Central memory CD8-positive, alpha-beta T cell (primary cell): Measurements from ENCODE around the gene TBC1D14.
"Not testable (repeated sequence)": the region's sequence is repeated elsewhere in the genome, so short reads cannot be mapped to it uniquely, and the experiment has no call there.

Experiments used
- ATAC-seq: fragments of 150-1000 bp; cut with Tn5 transposase; replicated peaks from 2 replicates; pipeline ENCODE4 v1.10.0; 2022; ENCODE audit warnings: mild to moderate bottlenecking, moderate FRiP score, moderate number of reproducible peaks; ENCODE audit not compliant: poor library complexity, severe bottlenecking; ENCODE audit errors: extremely low read depth
- DNase-seq, 2 donors: peaks; one replicate each; pipeline ENCODE4 v3.0.0; 2021; ENCODE audit warnings: low spot score in 2 of 2
- H3K27ac Mint-ChIP-seq: one replicate; pipeline ENCODE4 v1.8.0; 2022; ENCODE audit warnings: low read depth, mild to moderate bottlenecking, moderate library complexity, mixed read lengths
- H3K27me3 Mint-ChIP-seq: one replicate; pipeline ENCODE4 v1.8.0; 2022; ENCODE audit warnings: mixed read lengths
- H3K36me3 Mint-ChIP-seq: one replicate; pipeline ENCODE4 v1.8.0; 2022; ENCODE audit warnings: mild to moderate bottlenecking, moderate library complexity, mixed read lengths; ENCODE audit not compliant: insufficient read depth
- H3K4me1 Mint-ChIP-seq: one replicate; pipeline ENCODE4 v1.8.0; 2022; ENCODE audit warnings: mixed read lengths
- H3K4me3 Mint-ChIP-seq: one replicate; pipeline ENCODE4 v1.8.0; 2022; ENCODE audit warnings: mild to moderate bottlenecking, moderate library complexity, mixed read lengths
- H3K9me3 Mint-ChIP-seq: one replicate; pipeline ENCODE4 v1.8.0; 2022; ENCODE audit warnings: mixed read lengths

Gene TBC1D14

GRCh38 chr4:7073526-7074390 lies 164.1 kb downstream of the TBC1D14 start:
- DNase-seq (no peak), ATAC-seq (no peak)
- Mint-ChIP-seq H3K4me3 (no peak overlapping the region), H3K27me3 (no peaks in the 10 kb centered on the region), H3K9me3 (no peaks in the 10 kb centered on the region), H3K36me3 (peaks cover 3% of the 10 kb centered on the region), H3K27ac (no peak overlapping the region), H3K4me1 (peaks cover 7% of the 10 kb centered on the region)

- ATAC-seq: no peak
- no peaks in the 10 kb centered on the region for H3K27me3 Mint-ChIP-seq
- H3K36me3 Mint-ChIP-seq: peaks cover 3% of the 10 kb centered on the region
- H3K4me1 Mint-ChIP-seq: peaks cover 7% of the 10 kb centered on the region
- no peak overlapping the region for H3K27ac Mint-ChIP-seq
- no peak for DNase-seq
- no peaks in the 10 kb centered on the region for H3K9me3 Mint-ChIP-seq
- no peak overlapping the region for H3K4me3 Mint-ChIP-seq
Measured at GRCh38 chr4:7074426-7074825, 164.8 kb downstream of the TBC1D14 start.

GRCh38 chr4:7075962-7076695 lies 166.5 kb downstream of the TBC1D14 start:
- no peaks in the 10 kb centered on the region for H3K4me1 Mint-ChIP-seq
- ATAC-seq (no peak), DNase-seq (no peak)
- peaks cover 14% of the 10 kb centered on the region for H3K27me3 Mint-ChIP-seq
- no peak overlapping the region for H3K27ac Mint-ChIP-seq
- no peaks in the 10 kb centered on the region for H3K9me3 Mint-ChIP-seq
- H3K4me3 Mint-ChIP-seq: no peak overlapping the region
- H3K36me3 Mint-ChIP-seq: peaks cover 3% of the 10 kb centered on the region

- Mint-ChIP-seq H3K36me3 (peaks cover 3% of the 10 kb centered on the region), H3K4me3 (no peak overlapping the region), H3K9me3 (no peaks in the 10 kb centered on the region), H3K27me3 (peaks cover 20% of the 10 kb centered on the region), H3K27ac (no peak overlapping the region), H3K4me1 (no peaks in the 10 kb centered on the region)
- ATAC-seq (no peak), DNase-seq (no peak)
Measured at GRCh38 chr4:7076696-7077082, 167.1 kb downstream of the TBC1D14 start.

GRCh38 chr4:7077371-7077770 lies 167.7 kb downstream of the TBC1D14 start:
- no peak for DNase-seq
- no peaks in the 10 kb centered on the region for H3K9me3 Mint-ChIP-seq

GRCh38 chr4:7078025-7078424 lies 168.4 kb downstream of the TBC1D14 start:
- DNase-seq (no peak), ATAC-seq (no peak)
- Mint-ChIP-seq H3K27ac (no peak overlapping the region), H3K9me3 (no peaks in the 10 kb centered on the region), H3K36me3 (peaks cover 2% of the 10 kb centered on the region), H3K4me3 (no peak overlapping the region), H3K27me3 (peaks cover 29% of the 10 kb centered on the region), H3K4me1 (no peaks in the 10 kb centered on the region)

More at GRCh38 chr4:7077371-7077770, 167.7 kb downstream of the TBC1D14 start:
- H3K27me3 Mint-ChIP-seq: peaks cover 23% of the 10 kb centered on the region
- H3K27ac Mint-ChIP-seq: no peak overlapping the region
- peaks cover 3% of the 10 kb centered on the region for H3K36me3 Mint-ChIP-seq
- no peak overlapping the region for H3K4me3 Mint-ChIP-seq
- ATAC-seq: no peak
- no peaks in the 10 kb centered on the region for H3K4me1 Mint-ChIP-seq

- not testable (repeated sequence) for H3K4me3 Mint-ChIP-seq, H3K4me1 Mint-ChIP-seq, H3K27ac Mint-ChIP-seq, DNase-seq, H3K9me3 Mint-ChIP-seq, H3K36me3 Mint-ChIP-seq, ATAC-seq
- H3K27me3 Mint-ChIP-seq: peaks cover 44% of the 10 kb centered on the region
Measured at GRCh38 chr4:7079483-7079882, 169.9 kb downstream of the TBC1D14 start.

GRCh38 chr4:7079909-7080308 lies 170.3 kb downstream of the TBC1D14 start:
- peaks cover 48% of the 10 kb centered on the region for H3K27me3 Mint-ChIP-seq
- ATAC-seq: not testable (repeated sequence)

More at GRCh38 chr4:7079909-7080308, 170.3 kb downstream of the TBC1D14 start:
- H3K4me3 Mint-ChIP-seq, H3K36me3 Mint-ChIP-seq, H3K4me1 Mint-ChIP-seq, H3K9me3 Mint-ChIP-seq, H3K27ac Mint-ChIP-seq, DNase-seq: not testable (repeated sequence)
